ENCODE results near the gene ARHGAP15.
"Not testable (repeated sequence)": the region's sequence is repeated elsewhere in the genome, so short reads cannot be mapped to it uniquely, and the experiment has no call there.

Gene ARHGAP15

DNA sequence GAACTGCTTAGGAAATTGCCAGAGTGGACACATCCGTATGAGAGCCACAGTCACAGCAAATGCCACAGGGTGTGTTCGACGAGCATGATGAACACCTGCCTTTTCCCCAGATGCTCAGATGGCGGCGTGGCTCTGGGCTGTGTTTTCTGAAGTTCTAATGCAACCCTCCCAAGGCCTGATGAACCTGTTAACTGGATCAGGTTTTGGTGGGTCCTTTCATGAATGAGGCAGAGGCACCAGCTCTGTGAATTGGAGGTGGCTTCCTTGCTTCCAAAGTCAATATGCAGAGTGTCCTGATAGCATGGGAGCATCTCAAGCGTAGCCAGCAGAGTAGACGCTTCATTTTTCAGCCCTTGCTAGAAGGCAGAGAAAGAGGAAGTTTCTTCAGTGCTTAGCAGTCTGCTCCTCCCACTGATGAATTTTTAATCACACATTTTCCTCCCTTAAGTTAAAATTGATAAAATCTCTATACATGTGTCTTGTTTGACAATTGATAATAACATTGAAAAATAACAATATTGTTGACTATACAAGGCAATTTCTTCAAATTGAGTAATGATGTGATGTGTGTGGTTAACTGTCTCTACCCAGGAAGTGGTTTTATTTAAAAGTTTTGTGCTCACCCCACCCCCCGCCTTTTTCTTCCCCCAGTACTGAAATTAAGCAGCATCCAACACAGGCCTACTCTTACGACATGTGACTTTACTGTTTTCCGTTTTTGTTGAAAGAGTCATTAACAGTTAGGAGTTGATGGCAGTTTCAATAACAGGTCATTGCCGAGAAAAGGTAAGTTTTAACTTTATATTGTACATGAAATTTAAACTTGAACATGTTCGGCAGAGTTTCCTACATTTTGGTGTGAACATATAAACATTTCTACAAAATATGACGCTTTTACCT, at the start of gene ARHGAP15:
ARHGAP15 (plus strand) TSS at position 739 of the 900 bp plus-strand sequence.
- Mint-ChIP-seq H3K4me1 (peaks cover 44% of the 10 kb centered on the region), H3K4me3 (peak within 1 kb of the TSS; percentile 74)
- CTCF ChIA-PET = interaction anchor here (0.6 to 4.1 kb wide), 10 partner anchors 10 to 133 kb away, joined by 3 to 25 read pairs (median 4); no protein-coding TSS in a partner anchor

DNA sequence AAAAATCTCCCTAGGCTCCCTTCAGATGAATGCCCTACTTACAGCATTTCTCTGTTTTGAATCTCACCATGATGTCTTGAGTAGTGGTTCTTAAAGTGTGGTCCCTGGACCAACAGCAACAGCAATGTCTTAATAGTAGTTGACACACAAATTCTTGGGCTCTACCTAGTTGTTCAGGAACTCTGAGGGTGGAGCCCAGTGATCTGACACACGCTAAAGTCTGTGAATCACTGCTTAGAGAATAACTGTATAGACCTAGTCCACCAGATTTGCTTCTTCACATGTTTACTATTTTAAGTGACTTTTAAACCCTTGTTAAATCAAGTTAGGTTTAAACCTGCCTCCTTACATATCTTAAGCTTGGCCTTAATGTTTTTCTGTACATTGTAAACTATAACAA, 47.6 kb upstream of the ARHGAP15 start:
- Mint-ChIP-seq H3K27ac (no peak overlapping the region), H3K4me1 (peaks cover 21% of the 10 kb centered on the region), H3K27me3 (no peaks in the 10 kb centered on the region), H3K9me3 (no peaks in the 10 kb centered on the region), H3K4me3 (no peak overlapping the region), H3K36me3 (peaks cover under 1% of the 10 kb centered on the region)
- no peak for DNase-seq
- CTCF ChIA-PET = no interaction called here

More for the DNA sequence above, at the start of gene ARHGAP15:
- no peaks in the 10 kb centered on the region for H3K9me3 Mint-ChIP-seq
- no peaks in the 10 kb centered on the region for H3K27me3 Mint-ChIP-seq
- peak within 1 kb of the TSS; percentile 100 for H3K27ac Mint-ChIP-seq
- H3K36me3 Mint-ChIP-seq = peaks cover 22% of the 10 kb centered on the region
- DNase-seq = peak; percentile 84

DNA sequence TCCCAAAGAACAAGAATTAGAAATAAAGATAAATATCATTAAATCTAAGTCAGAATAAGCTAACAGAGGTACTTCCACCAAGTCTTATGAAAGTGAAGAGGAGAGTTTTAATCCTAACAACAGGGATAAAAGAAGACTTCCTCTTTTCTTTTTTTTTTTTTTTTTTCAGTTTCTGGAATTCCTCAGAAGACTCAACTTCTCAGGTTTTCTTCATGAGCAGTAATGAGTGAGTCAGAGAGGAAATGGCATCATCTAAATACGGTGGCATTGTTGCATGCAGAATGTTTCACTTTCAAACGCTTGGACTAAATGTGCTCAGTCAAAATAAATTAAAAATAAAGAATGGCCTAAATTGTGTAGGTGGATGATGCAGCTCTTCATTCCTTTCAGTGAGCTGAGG, 45.6 kb upstream of the ARHGAP15 start:
- DNase-seq = no peak
- CTCF ChIA-PET = interaction anchor here (0.6 to 1.2 kb wide), 3 partner anchors 37 to 51 kb away, joined by 3 read pairs; no protein-coding TSS in a partner anchor
- Mint-ChIP-seq H3K9me3 (no peaks in the 10 kb centered on the region), H3K4me1 (peaks cover 21% of the 10 kb centered on the region), H3K36me3 (no peaks in the 10 kb centered on the region), H3K27me3 (no peaks in the 10 kb centered on the region), H3K27ac (no peak overlapping the region), H3K4me3 (no peak overlapping the region)

DNA sequence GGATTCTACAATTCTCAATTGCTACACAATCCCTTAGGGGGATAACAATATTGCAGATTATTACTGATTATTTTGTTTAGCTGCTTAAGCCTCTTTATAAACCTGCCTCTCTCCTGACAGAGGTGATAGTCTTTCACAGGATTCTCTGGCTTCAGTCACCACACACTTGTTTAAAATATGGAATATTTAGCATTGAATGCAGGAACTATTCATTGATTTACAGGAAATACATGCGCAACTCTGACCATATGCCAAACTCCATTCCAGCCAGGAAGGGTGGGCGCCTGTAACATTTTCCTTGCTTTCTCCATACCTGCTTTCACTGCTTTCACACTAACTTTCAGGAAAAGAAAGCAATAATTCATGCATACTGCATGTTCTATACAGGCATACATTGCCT, 44.8 kb upstream of the ARHGAP15 start:
- Mint-ChIP-seq H3K4me1 (peaks cover 21% of the 10 kb centered on the region), H3K9me3 (no peaks in the 10 kb centered on the region), H3K4me3 (no peak overlapping the region), H3K27me3 (no peaks in the 10 kb centered on the region), H3K36me3 (no peaks in the 10 kb centered on the region), H3K27ac (no peak overlapping the region)
- DNase-seq = no peak
- CTCF ChIA-PET = interaction anchor here (1.1 to 1.9 kb wide), 3 partner anchors 29 to 176 kb away, joined by 3 to 5 read pairs (median 3); no protein-coding TSS in a partner anchor

DNA sequence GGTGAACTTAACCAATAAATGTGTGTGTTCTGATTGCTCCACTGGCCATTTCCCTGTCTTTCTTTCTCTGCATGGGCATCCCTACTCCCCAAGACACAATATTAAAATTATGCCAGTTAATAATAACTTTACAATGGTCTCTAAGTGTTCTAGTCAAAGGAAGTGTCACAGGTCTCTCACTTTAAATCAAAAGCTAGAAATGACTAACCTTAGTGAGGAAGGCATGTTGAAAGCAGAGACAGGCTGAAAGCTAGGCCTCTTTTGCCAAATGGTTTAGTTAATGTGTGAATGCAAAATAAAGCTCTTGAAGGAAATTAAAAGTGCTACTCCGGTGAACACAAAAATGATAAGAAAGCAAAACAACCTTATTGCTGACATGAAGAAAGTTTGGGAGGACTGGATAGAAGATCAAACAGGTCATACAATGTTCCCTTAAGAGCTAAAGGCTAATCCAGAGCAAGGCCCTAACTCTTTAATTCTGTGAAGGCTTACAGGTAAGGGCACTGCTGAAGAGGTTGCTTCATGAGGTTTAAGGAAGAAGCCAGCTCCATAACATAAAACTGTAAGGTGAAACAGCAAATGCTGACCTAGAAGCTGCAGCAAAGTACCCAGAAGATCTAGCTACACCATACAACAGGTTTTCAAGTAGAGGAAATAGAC, 44.0 kb upstream of the ARHGAP15 start:
- Mint-ChIP-seq H3K27ac (peak overlapping the region; percentile 51), H3K9me3 (no peaks in the 10 kb centered on the region), H3K4me1 (peaks cover 21% of the 10 kb centered on the region), H3K4me3 (no peak overlapping the region), H3K27me3 (no peaks in the 10 kb centered on the region), H3K36me3 (no peaks in the 10 kb centered on the region)
- no peak for DNase-seq
- CTCF ChIA-PET = interaction anchor here (0.8 to 1.9 kb wide), 6 partner anchors 27 to 176 kb away, joined by 3 to 7 read pairs (median 4); no protein-coding TSS in a partner anchor

DNA sequence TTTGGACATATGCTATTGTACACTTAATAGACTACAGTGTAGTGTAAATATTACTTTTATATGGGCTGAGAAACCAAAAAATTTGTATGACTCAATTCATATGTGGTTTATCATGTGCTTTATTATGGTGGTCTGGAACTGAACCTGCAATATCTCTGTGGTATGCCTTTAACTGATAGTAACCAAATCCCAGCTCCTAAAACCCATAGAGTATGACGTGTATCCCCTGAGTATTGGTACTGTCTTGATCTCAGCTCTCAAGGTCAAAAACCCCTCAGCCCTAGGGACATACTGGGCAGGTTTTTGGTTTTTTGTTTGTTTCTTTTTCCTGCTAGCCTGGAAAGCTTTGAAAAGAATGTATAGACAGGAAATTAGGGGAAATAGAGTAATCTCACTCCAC, 42.2 kb upstream of the ARHGAP15 start:
- Mint-ChIP-seq H3K36me3 (no peaks in the 10 kb centered on the region), H3K4me1 (peaks cover 21% of the 10 kb centered on the region), H3K27me3 (no peaks in the 10 kb centered on the region), H3K9me3 (no peaks in the 10 kb centered on the region), H3K27ac (no peak overlapping the region), H3K4me3 (no peak overlapping the region)
- CTCF ChIA-PET = interaction anchor here (1.2 kb wide), 1 partner anchor 172 kb away, joined by 3 read pairs; no protein-coding TSS in a partner anchor
- DNase-seq = no peak

DNA sequence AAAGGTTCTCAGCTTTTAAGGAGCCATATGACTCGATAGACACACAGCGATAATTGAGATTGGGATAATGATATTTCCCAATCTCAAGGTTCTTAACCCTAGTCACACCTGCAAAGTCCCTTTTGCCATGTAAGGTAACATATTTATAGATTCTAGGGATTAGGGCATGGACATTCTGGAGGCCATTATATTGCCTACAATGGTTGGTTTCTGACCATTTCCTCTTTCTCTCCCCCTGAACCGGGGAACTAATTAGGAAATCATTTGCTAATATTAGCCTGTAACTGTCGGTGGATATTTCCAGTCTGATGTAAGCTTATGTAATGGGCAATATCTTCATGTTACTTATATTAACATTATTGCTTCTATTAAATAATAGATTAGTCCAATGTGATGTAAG, 40.8 kb upstream of the ARHGAP15 start:
- H3K4me3 Mint-ChIP-seq = no peak overlapping the region
- H3K27me3 Mint-ChIP-seq = no peaks in the 10 kb centered on the region
- H3K9me3 Mint-ChIP-seq = no peaks in the 10 kb centered on the region
- CTCF ChIA-PET = no interaction called here
- no peak for DNase-seq
- peaks cover 21% of the 10 kb centered on the region for H3K4me1 Mint-ChIP-seq
- no peaks in the 10 kb centered on the region for H3K36me3 Mint-ChIP-seq
- H3K27ac Mint-ChIP-seq = no peak overlapping the region

DNA sequence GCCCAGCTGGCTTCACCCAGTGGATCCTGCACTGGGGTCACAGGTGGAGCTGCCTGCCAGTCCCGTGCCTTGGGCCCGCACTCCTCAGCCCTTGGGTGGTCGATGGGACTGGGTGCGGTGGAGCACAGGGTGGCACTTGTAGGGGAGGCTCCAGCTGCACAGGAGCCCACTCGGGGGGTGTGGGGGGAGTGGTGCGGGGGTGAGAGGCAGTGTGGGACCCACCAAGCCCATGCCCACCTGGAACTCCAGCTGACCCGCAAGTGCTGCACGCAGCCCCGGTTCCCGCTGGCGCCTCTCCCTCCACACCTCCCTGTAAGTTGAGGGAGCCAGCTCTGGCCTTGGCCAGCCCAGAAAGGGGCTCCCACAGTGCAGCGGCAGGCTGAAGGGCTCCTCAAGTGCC, 39.7 kb upstream of the ARHGAP15 start:
- H3K27me3 Mint-ChIP-seq, H3K27ac Mint-ChIP-seq, H3K36me3 Mint-ChIP-seq, H3K9me3 Mint-ChIP-seq, H3K4me3 Mint-ChIP-seq, DNase-seq, CTCF ChIA-PET: not testable (repeated sequence)
- peaks cover 11% of the 10 kb centered on the region for H3K4me1 Mint-ChIP-seq

DNA sequence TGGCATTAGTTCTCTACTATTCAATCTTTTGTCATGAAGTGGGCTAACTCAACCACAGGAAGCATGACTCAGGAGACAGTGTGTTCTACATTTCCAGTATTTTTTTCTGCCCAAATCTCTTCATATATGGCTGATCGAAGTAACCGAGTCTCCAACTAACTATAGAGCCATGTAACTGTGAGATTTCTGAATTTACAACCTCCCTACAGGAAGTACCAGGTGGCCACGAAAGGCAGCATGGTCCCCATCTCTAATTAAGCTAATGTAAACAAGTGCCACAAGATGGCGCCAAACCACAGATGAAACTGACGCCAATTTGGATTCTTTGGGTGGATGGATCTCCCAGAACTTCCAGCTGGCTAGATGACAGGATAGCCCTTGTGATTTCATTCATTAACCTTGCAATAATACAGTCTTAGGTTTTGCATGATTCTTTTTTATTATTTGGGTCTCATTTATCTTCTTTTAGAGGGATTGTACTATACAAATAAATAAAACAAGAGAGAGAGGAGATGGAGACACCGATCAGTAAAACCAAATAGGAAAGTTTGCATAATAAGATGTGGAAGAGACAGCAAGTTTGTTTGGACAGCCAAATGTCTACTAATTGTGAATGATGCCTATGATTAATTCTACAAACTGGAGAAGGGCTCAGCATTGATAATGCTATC, 18.3 kb upstream of the ARHGAP15 start:
- no peaks in the 10 kb centered on the region for H3K36me3 Mint-ChIP-seq
- H3K9me3 Mint-ChIP-seq = no peaks in the 10 kb centered on the region
- no peaks in the 10 kb centered on the region for H3K27me3 Mint-ChIP-seq
- peaks cover 44% of the 10 kb centered on the region for H3K4me1 Mint-ChIP-seq
- H3K27ac Mint-ChIP-seq = peak overlapping the region; percentile 44
- CTCF ChIA-PET = interaction anchor here (0.5 to 7.8 kb wide), 23 partner anchors 8 to 222 kb away, joined by 3 to 85 read pairs (median 4); partner anchors contain the start of gene ARHGAP15
- peak; percentile 76 for DNase-seq
- H3K4me3 Mint-ChIP-seq = no peak overlapping the region

DNA sequence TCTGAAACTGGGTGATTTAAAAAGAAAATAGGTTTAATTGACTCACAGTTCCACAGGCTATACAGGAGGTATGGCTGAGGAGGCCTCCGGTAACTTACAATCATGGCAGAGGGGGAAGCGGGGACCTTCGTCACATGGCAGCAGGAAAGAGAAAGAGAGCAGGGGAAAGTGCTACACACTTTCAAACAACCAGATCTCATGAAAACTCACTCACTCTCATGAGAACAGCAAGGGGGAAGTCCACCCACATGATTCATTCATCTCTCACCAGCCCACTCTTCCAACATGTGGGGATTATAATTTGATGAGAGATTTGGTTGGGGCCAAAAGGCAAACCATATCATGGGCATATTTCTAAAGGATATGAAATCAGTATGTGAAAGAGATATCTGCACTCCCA, 12.0 kb upstream of the ARHGAP15 start:
- H3K4me3 Mint-ChIP-seq = no peak overlapping the region
- CTCF ChIA-PET = interaction anchor here (0.6 kb wide), 1 partner anchor 1805 kb away, joined by 3 read pairs; no protein-coding TSS in a partner anchor
- H3K36me3 Mint-ChIP-seq = peaks cover 2% of the 10 kb centered on the region
- H3K4me1 Mint-ChIP-seq = peaks cover 21% of the 10 kb centered on the region
- peaks cover 5% of the 10 kb centered on the region for H3K9me3 Mint-ChIP-seq
- no peak overlapping the region for H3K27ac Mint-ChIP-seq
- no peak for DNase-seq
- no peaks in the 10 kb centered on the region for H3K27me3 Mint-ChIP-seq

DNA sequence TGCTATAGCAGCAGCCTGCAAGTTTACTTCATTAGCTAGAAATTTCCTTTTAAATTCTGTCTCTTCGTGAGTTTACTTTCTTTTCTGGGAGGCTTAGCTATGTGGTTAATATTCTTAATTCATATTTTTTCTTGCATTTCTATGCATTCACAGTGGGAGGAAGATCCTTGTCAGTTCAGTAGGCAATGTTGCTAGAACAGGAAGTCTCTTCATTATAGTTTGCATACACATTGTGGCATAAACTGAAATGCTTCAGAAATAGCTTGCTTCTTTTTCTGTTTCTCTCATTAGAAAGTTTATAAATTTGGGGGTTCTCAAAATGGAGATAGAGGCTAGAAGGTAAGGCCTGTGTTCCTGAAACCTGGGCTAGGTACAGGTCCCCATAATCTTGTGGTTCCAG, 8.1 kb upstream of the ARHGAP15 start:
- Mint-ChIP-seq H3K27me3 (no peaks in the 10 kb centered on the region), H3K4me1 (peaks cover 6% of the 10 kb centered on the region), H3K9me3 (peaks cover 5% of the 10 kb centered on the region), H3K27ac (no peak overlapping the region), H3K36me3 (peaks cover 2% of the 10 kb centered on the region), H3K4me3 (no peak overlapping the region)
- CTCF ChIA-PET = interaction anchor here (0.8 to 1.9 kb wide), 8 partner anchors 9 to 138 kb away, joined by 3 to 5 read pairs (median 4); no protein-coding TSS in a partner anchor
- no peak for DNase-seq

DNA sequence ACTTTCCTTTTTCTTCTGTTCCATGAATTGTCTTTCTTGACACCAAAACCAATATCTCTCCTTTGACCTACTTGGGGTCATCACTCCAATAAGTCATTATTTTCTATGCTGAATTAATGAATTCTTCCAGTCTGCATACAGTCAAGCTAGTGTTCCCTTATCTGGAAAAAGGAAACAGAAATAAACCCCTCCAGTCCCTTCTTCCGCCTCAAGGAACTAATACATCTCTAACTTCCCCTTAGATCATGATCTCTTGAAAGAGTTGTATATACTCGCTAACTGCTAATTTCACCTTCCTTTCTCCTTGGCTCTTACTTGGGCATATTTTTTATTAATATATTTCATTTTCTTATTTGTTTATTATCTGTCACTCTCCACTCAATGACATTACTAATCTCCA, 7.3 kb upstream of the ARHGAP15 start:
- CTCF ChIA-PET = interaction anchor here (1.9 kb wide), 2 partner anchors 9 to 11 kb away, joined by 5 to 6 read pairs; no protein-coding TSS in a partner anchor

DNA sequence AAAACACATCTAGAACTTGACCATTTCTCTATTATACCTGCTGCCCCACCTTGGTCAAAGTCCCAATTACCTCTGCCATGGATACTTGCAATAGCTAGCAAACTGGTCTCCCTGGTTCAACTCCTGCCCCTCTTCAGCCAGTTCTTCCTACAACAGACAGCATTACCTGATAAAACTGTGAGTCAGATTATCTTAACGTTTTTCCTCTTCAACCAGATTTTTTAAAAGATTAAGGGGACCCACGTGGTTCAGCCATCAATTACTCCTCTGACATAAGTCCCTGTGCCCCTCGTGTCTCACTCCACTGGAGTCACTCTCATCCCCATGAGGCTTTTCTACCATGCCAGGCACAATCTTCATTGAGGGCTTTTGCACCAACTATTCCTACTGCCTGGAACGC, 5.3 kb upstream of the ARHGAP15 start:
- Mint-ChIP-seq H3K27ac (no peak overlapping the region), H3K36me3 (no peaks in the 10 kb centered on the region), H3K4me1 (peaks cover 25% of the 10 kb centered on the region), H3K9me3 (peaks cover 5% of the 10 kb centered on the region), H3K4me3 (no peak overlapping the region), H3K27me3 (no peaks in the 10 kb centered on the region)
- DNase-seq = no peak
- CTCF ChIA-PET = interaction anchor here (0.6 to 2.0 kb wide), 3 partner anchors 40 to 135 kb away, joined by 3 to 10 read pairs (median 5); no protein-coding TSS in a partner anchor

More for the DNA sequence above, 7.3 kb upstream of the ARHGAP15 start:
- H3K4me1 Mint-ChIP-seq = peaks cover 12% of the 10 kb centered on the region
- DNase-seq = no peak
- peaks cover 2% of the 10 kb centered on the region for H3K36me3 Mint-ChIP-seq
- no peak overlapping the region for H3K4me3 Mint-ChIP-seq
- H3K27me3 Mint-ChIP-seq = no peaks in the 10 kb centered on the region
- H3K9me3 Mint-ChIP-seq = peaks cover 5% of the 10 kb centered on the region
- H3K27ac Mint-ChIP-seq = no peak overlapping the region

DNA sequence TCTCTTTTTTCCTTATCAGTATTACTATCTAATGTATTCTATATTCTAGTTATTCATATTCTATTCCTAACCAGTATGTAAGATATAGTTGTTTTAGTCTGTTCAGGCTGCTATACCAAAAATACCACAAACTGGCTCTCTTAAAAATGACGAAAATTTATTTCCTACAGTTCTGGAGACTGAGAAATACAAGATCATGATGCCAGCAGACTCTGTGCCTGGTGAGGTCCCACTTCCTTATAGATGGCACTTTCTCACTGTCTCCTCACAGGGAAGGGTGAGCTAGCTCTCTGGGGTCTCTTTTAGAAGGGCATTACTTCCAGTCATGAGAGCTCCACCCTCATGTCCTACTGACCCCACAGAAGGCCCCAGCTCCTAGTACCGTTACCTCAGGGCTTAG, 4.8 kb upstream of the ARHGAP15 start:
- Mint-ChIP-seq H3K9me3 (peaks cover 5% of the 10 kb centered on the region), H3K36me3 (no peaks in the 10 kb centered on the region), H3K27ac (no peak overlapping the region), H3K27me3 (no peaks in the 10 kb centered on the region), H3K4me3 (no peak overlapping the region), H3K4me1 (peaks cover 25% of the 10 kb centered on the region)
- DNase-seq = no peak
- CTCF ChIA-PET = interaction anchor here (2.0 kb wide), 1 partner anchor 135 kb away, joined by 10 read pairs; no protein-coding TSS in a partner anchor

Measured in activated naive CD4-positive, alpha-beta T cell treated with anti-CD3 and anti-CD28 coated beads, Interleukin-2, amount 10 ng/mL, durations not matched to agents 7 days and 5 days (primary cell).